H1 (cell line): ENCODE data around the gene TWF2. TPM values are rescaled to one million over a fixed set of nuclear protein-coding genes. Genes with fewer than 3 reads are reported as not detected.

ENCODE experiments used
- CTCF ChIA-PET: fragments of 300-600 bp; sonication (Branson Sonifier 250); formaldehyde crosslinking; loops from one replicate; lab custom pipeline; 2021; ENCODE audit not compliant: partially characterized antibody; lab: Charles Lee
- POLR2A ChIA-PET: fragments of 300-600 bp; sonication (Branson Sonifier 250); formaldehyde crosslinking; loops from one replicate; lab custom pipeline; 2021; ENCODE audit warnings: inconsistent platforms; ENCODE audit not compliant: partially characterized antibody; lab: Charles Lee
- DNase-seq, 2 experiments: peaks; one replicate each; pipeline versions ENCODE4 v3.0.0 to v3.0.0-alpha.2; 2010 to 2022; ENCODE audit warnings: low spot score in 2 of 2, low read depth in 1 of 2, mixed read lengths in 1 of 2
- FAIRE-seq: peaks from 2 replicates; lab custom pipeline; 2011; peaks lifted over from hg19 to GRCh38; lab: Jason Lieb, UNC
- H2AFZ ChIP-seq: 2 replicates; pipeline ENCODE4 v1.8.1; 2012; ENCODE audit warnings: low read length, inconsistent platforms
- H2AK5ac ChIP-seq: 2 replicates; pipeline ENCODE4 v1.6.1; 2013; ENCODE audit warnings: low read depth, low read length
- H2BK120ac ChIP-seq: replicated peaks from 2 replicates; pipeline ENCODE3; 2013; ENCODE audit warnings: low read depth, low read length, inconsistent platforms
- H2BK12ac ChIP-seq: 2 replicates; pipeline ENCODE4 v1.6.1; 2013; ENCODE audit warnings: low read depth, low read length
- H2BK15ac ChIP-seq: 2 replicates; pipeline ENCODE4 v1.6.1; 2013; ENCODE audit warnings: low read length
- H2BK20ac ChIP-seq: 2 replicates; pipeline ENCODE4 v1.6.1; 2013; ENCODE audit warnings: low read length
- H2BK5ac ChIP-seq: 2 replicates; pipeline ENCODE4 v1.6.1; 2013; ENCODE audit warnings: low read depth, low read length
- H3K14ac ChIP-seq: 2 replicates; pipeline ENCODE4 v1.6.1; 2013; ENCODE audit warnings: inconsistent platforms; ENCODE audit not compliant: insufficient read length
- H3K18ac ChIP-seq: 2 replicates; pipeline ENCODE4 v1.6.1; 2013; ENCODE audit warnings: low read length; ENCODE audit errors: extremely low read depth
- H3K23ac ChIP-seq: 2 replicates; pipeline ENCODE4 v1.6.1; 2013; ENCODE audit warnings: inconsistent platforms; ENCODE audit not compliant: insufficient read length
- H3K23me2 ChIP-seq: 2 replicates; pipeline ENCODE4 v1.6.1; 2013; ENCODE audit warnings: low read depth, low read length
- H3K27ac ChIP-seq: 2 replicates; pipeline ENCODE4 v1.6.1; 2011; ENCODE audit warnings: low read depth, low read length, inconsistent platforms
- H3K27me3 ChIP-seq, 4 experiments: replicated peaks in 1 of 4; 1 replicate in 1 of 4; 2 replicates in 3 of 4; pipeline versions ENCODE4 v1.6.1 to v1.8.1; 2011 to 2013; ENCODE audit warnings: low read length in 3 of 4, mild to moderate bottlenecking in 3 of 4, inconsistent platforms in 2 of 4, mixed read lengths in 2 of 4, moderate library complexity in 1 of 4; ENCODE audit not compliant: control insufficient read depth in 3 of 4, insufficient read depth in 3 of 4; ENCODE audit errors: extremely low read depth in 1 of 4
- H3K36me3 ChIP-seq, 4 experiments: 2 replicates each; pipeline versions ENCODE4 v1.6.1 to v1.8.1; 2011 to 2013; ENCODE audit warnings: mild to moderate bottlenecking in 4 of 4, low read length in 3 of 4, moderate library complexity in 2 of 4, control low read depth in 1 of 4, inconsistent platforms in 1 of 4; ENCODE audit not compliant: insufficient read depth in 4 of 4, control insufficient read depth in 2 of 4
- H3K4ac ChIP-seq: replicated peaks from 2 replicates; pipeline ENCODE3; 2013; ENCODE audit warnings: low read length, low read depth, mixed read lengths, inconsistent platforms; ENCODE audit not compliant: insufficient read length
- H3K4me1 ChIP-seq, 4 experiments: replicated peaks in 1 of 4; 1 replicate in 1 of 4; 2 replicates in 3 of 4; pipeline versions ENCODE4 v1.6.1 to v1.8.1; 2011 to 2013; ENCODE audit warnings: low read length in 3 of 4, inconsistent platforms in 2 of 4, mixed read lengths in 1 of 4; ENCODE audit not compliant: insufficient read depth in 4 of 4, control insufficient read depth in 3 of 4
- H3K4me2 ChIP-seq, 2 experiments: 2 replicates each; pipeline versions ENCODE4 v1.6.1 to v1.8.1; 2011 to 2013; ENCODE audit warnings: low read depth in 2 of 2, low read length in 2 of 2, control low read depth in 1 of 2, inconsistent platforms in 1 of 2, mild to moderate bottlenecking in 1 of 2; ENCODE audit not compliant: insufficient read depth in 1 of 2
- H3K4me3 ChIP-seq, 4 experiments: fragments of 200-600, 300-600 bp in 1 of 4; sonication (generic), shearing (Covaris generic), sonication (Bioruptor Twin) in 1 of 4; 2 replicates each; pipeline versions ENCODE4 v1.5.1 to v1.8.1; 2011 to 2016; ENCODE audit warnings: low read length in 4 of 4, low read depth in 3 of 4, control low read depth in 2 of 4, inconsistent platforms in 2 of 4, mild to moderate bottlenecking in 2 of 4, mixed read lengths in 1 of 4, moderate library complexity in 1 of 4; ENCODE audit not compliant: insufficient read depth in 2 of 4; ENCODE audit errors: extremely low read depth in 1 of 4
- H3K56ac ChIP-seq: replicated peaks from 2 replicates; pipeline ENCODE3; 2013; ENCODE audit warnings: low read depth, mild to moderate bottlenecking, mixed read lengths, low read length, inconsistent platforms; ENCODE audit not compliant: insufficient read length
- H3K79me1 ChIP-seq: 2 replicates; pipeline ENCODE4 v1.6.1; 2013; ENCODE audit warnings: low read depth, low read length, control low read depth
- H3K79me2 ChIP-seq, 2 experiments: 2 replicates each; pipeline versions ENCODE4 v1.6.1 to v1.8.1; 2012 to 2013; ENCODE audit warnings: low read length in 2 of 2, mild to moderate bottlenecking in 2 of 2, inconsistent platforms in 1 of 2; ENCODE audit not compliant: insufficient read depth in 2 of 2, control insufficient read depth in 1 of 2
- H3K9ac ChIP-seq, 4 experiments: replicated peaks in 1 of 4; 1 replicate in 1 of 4; 2 replicates in 3 of 4; pipeline versions ENCODE4 v1.6.1 to v1.8.1; 2011 to 2013; ENCODE audit warnings: low read depth in 3 of 4, low read length in 3 of 4, control low read depth in 2 of 4, mild to moderate bottlenecking in 2 of 4, moderate library complexity in 2 of 4, inconsistent platforms in 1 of 4; ENCODE audit errors: extremely low read depth in 1 of 4
- H3K9me3 ChIP-seq, 2 experiments: 2 replicates each; pipeline versions ENCODE4 v1.6.1 to v1.8.1; 2012 to 2013; ENCODE audit warnings: mild to moderate bottlenecking in 2 of 2, moderate library complexity in 2 of 2, control low read depth in 1 of 2, inconsistent platforms in 1 of 2, low read depth in 1 of 2, low read length in 1 of 2, mixed read lengths in 1 of 2; ENCODE audit not compliant: insufficient read depth in 2 of 2
- H4K20me1 ChIP-seq, 2 experiments: replicated peaks in 1 of 2; 2 replicates each; pipeline versions ENCODE3 to v1.8.1; 2011 to 2013; ENCODE audit warnings: inconsistent platforms in 2 of 2, low read length in 2 of 2, mild to moderate bottlenecking in 1 of 2; ENCODE audit not compliant: insufficient read depth in 2 of 2, control insufficient read depth in 1 of 2
- H4K5ac ChIP-seq: 2 replicates; pipeline ENCODE4 v1.6.1; 2013; ENCODE audit warnings: low read length, low read depth, mixed read lengths, inconsistent platforms; ENCODE audit not compliant: insufficient read length
- H4K8ac ChIP-seq: 2 replicates; pipeline ENCODE4 v1.8.0; 2013; ENCODE audit warnings: mild to moderate bottlenecking, moderate library complexity, low read length, inconsistent platforms; ENCODE audit not compliant: insufficient read depth; ENCODE audit errors: extremely low read depth
- H4K91ac ChIP-seq: replicated peaks from 2 replicates; pipeline ENCODE3; 2013; ENCODE audit warnings: low read length, mixed read lengths, inconsistent platforms; ENCODE audit not compliant: insufficient read length
- GTF2F1 ChIP-seq: IDR thresholded peaks from 2 replicates; pipeline ENCODE4 v1.6.1; 2012; ENCODE audit warnings: low read depth, low read length, improper control_type of control experiment, borderline replicate concordance
- MAFK ChIP-seq: IDR thresholded peaks from 2 replicates; pipeline ENCODE4 v1.6.1; 2012; ENCODE audit warnings: low read depth, mild to moderate bottlenecking, improper control_type of control experiment, low read length
- RNF2 ChIP-seq: fragments of 200-900, 300-1000 bp; sonication (generic); IDR thresholded peaks from 2 replicates; pipeline ENCODE4 v1.7.1; 2016; ENCODE audit warnings: borderline replicate concordance, low read depth, mild to moderate bottlenecking, antibody characterized with exemption, low read length; ENCODE audit not compliant: poor library complexity, severe bottlenecking; ENCODE audit errors: missing control alignments
- SIRT6 ChIP-seq: IDR thresholded peaks from one replicate; pipeline ENCODE4 v1.7.1; 2012; ENCODE audit warnings: low read length, inconsistent platforms
- SIX5 ChIP-seq: IDR thresholded peaks from 2 replicates; pipeline ENCODE4 v1.6.1; 2011; ENCODE audit warnings: mild to moderate bottlenecking, low read depth, low read length
- TEAD4 ChIP-seq: IDR thresholded peaks from 2 replicates; pipeline ENCODE4 v1.6.1; 2012; ENCODE audit warnings: low read depth, low read length, inconsistent platforms, mixed read lengths
- ZNF274 ChIP-seq: IDR thresholded peaks from 2 replicates; pipeline ENCODE4 v1.7.0; 2012; ENCODE audit warnings: low read length, borderline replicate concordance; ENCODE audit errors: extremely low read depth
- WGBS, 2 experiments: shearing (Covaris generic) in 1 of 2; methylation state at CpG; one replicate each; pipeline versions ENCODE4 v1.1.6 to v1.1.7; 2013 to 2015; ENCODE audit warnings: low lambda C conversion rate in 2 of 2, mixed read lengths in 2 of 2, inconsistent platforms in 1 of 2, low coverage in 1 of 2, missing lambda C conversion rate in 1 of 2; ENCODE audit not compliant: insufficient replicate concordance in 2 of 2, insufficient coverage in 1 of 2, insufficient read length in 1 of 2; ENCODE audit errors: extremely low coverage in 1 of 2, missing lambda C conversion rate in 1 of 2; 5-methylcytosine and 5-hydroxymethylcytosine counted together
- polyA plus RNA-seq, 7 experiments: library from polyadenylated mRNA; depleted of rRNA in 3 of 7; stranded (reverse) in 5 of 7; unstranded in 2 of 7; fragments of >200 nt in 5 of 7; fragments of 200-250 nt in 2 of 7; gene quantifications; 1 replicate in 5 of 7; 2 replicates in 1 of 7; 4 replicates in 1 of 7; pipeline versions ENCODE4 v1.2.1 to v1.2.3, GENCODE V29; 2011 to 2013; ENCODE audit warnings: missing spikeins in 2 of 7, mixed read lengths in 2 of 7
- total RNA-seq: library from RNA; stranded (reverse); fragmentation: NEBNext Ultra II Directional; extraction: Animal tissue kit (Norgen Biotek cat#: 25700); gene quantifications from 2 replicates; pipeline ENCODE4 v1.2.1, GENCODE V29; 2021

The TWF2 gene
- total and polyA plus RNA-seq, 2 of the 8 experiments (the other 6 are each of a cell fraction or from before 2014, with no cell fraction given), result 65.2 to 90.4 TPM

GRCh38 chr3:52215351-52215750 is 23.6 kb downstream of the TWF2 start:
- H4K91ac ChIP-seq, result no peak overlapping the region
- H3K9ac ChIP-seq, result no peak overlapping the region
- no peak for TF ChIP-seq ZNF274
- TF ChIP-seq SIX5, result no peak
- no peak for TF ChIP-seq SIRT6
- TF ChIP-seq GTF2F1, result no peak
- no peak for TF ChIP-seq TEAD4
- TF ChIP-seq MAFK, result no peak
- TF ChIP-seq RNF2, result no peak
- no peak overlapping the region for H2BK12ac ChIP-seq
- WGBS, 2 experiments, result 89% methylated on average over 7 of the region's 7 CpGs; no CpG with 5 or more reads in 1 of the 2 experiments
- H3K18ac ChIP-seq, result no peak overlapping the region
- H3K4me1 ChIP-seq, result no peaks in the 10 kb centered on the region; a peak in 1 of 7 replicates
- no peak overlapping the region for H4K8ac ChIP-seq
- POLR2A ChIA-PET, result interaction anchor here (0.6 kb wide), 2 partner anchors 27 to 40 kb away, joined by 3 to 5 read pairs; no protein-coding TSS in a partner anchor
- H2AFZ ChIP-seq, result no peak overlapping the region
- H3K79me2 ChIP-seq, result no peaks in the 10 kb centered on the region
- no peaks in the 10 kb centered on the region for H3K27me3 ChIP-seq
- no peak overlapping the region for H3K4ac ChIP-seq
- no peaks in the 10 kb centered on the region for H3K79me1 ChIP-seq
- no peak overlapping the region for H3K14ac ChIP-seq
- no peak overlapping the region for H2AK5ac ChIP-seq
- H2BK15ac ChIP-seq, result no peak overlapping the region
- H3K23ac ChIP-seq, result no peak overlapping the region
- DNase-seq, result no peak
- no peaks in the 10 kb centered on the region for H3K23me2 ChIP-seq
- H3K36me3 ChIP-seq, result peaks cover 13 to 49% (median 40%) of the 10 kb centered on the region in 4 experiments; a peak in 7 of 8 replicates
- no peak overlapping the region for H3K56ac ChIP-seq
- CTCF ChIA-PET, result interaction anchor here (0.9 to 20.4 kb wide), 6 partner anchors 10 to 165 kb away, joined by 3 to 336 read pairs (median 6); partner anchors contain the start of genes TLR9 and TWF2
- peaks cover 0 to 7% of the 10 kb centered on the region in 2 experiments for H4K20me1 ChIP-seq
- H3K27ac ChIP-seq, result no peak overlapping the region
- no peak overlapping the region for H2BK5ac ChIP-seq
- H4K5ac ChIP-seq, result no peak overlapping the region
- no peak overlapping the region for H3K4me3 ChIP-seq
- H2BK20ac ChIP-seq, result no peak overlapping the region
- H3K4me2 ChIP-seq, result no peak overlapping the region
- no peak for FAIRE-seq
- no peak overlapping the region for H2BK120ac ChIP-seq
- H3K9me3 ChIP-seq, result no peaks in the 10 kb centered on the region
